Skeletal muscle cell (primary cell): ENCODE data around the gene DYNLT2B.
"Not testable (repeated sequence)": the region's sequence is repeated elsewhere in the genome, so short reads cannot be mapped to it uniquely, and the experiment has no call there.

Source experiments
- DNase-seq: peaks from one replicate; pipeline ENCODE4 v3.0.0-alpha.2; 2010; ENCODE audit warnings: low read depth
- H3K4me3 ChIP-seq: 2 replicates; pipeline ENCODE4 v1.5.1; 2011; ENCODE audit warnings: low read depth, mild to moderate bottlenecking, control low read depth, low read length, moderate library complexity

Gene DYNLT2B

DNA sequence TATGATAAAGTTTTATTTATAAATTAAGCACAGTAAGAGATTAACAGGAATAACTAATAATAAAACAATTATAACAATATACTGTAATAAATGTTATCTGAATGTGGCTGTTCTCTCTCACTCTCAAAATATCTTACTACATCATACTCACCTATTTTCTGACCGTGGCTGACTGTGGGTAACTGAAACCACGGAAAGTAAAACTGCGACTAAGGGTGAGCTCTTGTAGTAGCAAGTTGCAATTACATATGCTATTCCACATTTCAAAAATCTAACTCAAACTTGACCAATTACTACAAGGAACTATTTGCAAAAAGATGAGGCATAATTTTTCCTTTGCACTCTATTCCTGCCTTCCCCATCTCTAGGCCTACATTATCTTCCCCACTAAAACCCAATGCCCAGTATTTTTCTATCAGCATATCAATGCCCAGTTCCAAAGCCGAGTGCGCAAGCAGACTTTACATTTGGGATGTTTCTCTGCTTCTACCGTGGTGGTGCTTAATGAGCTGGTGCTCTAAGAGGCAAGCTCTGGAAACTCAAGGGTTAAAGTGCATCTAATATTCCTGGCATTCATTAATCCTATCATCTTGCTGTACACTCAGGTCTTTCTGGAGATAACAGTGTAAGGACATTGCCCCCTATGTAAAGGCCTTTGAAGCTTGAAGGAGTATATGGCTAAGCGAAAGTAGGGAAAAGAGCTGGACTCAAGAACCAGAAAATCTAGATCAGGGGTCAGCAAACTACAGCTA is 37.2 kb downstream of the DYNLT2B start:
- no peak overlapping the region for H3K4me3 ChIP-seq
- DNase-seq: no peak

DNA sequence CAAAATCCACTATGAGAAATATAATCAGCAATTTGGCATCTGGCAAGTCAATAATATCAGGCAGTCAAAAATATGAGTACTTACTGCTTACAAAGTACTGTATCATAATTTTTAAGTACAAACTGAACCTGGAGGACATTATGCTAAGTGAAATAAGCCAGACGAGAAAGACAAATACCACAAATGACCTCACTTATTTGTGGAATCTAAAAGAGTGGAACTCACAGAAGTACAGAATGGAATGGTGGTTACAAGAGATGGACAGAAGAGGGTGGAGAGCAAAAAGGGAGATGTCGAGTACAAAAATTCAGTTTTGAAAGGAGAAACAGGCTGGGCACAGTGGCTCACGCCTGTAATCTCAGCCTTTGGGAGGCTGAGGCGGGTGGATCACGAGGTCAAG is 42.9 kb downstream of the DYNLT2B start:
- no peak for DNase-seq
- no peak overlapping the region for H3K4me3 ChIP-seq

DNA sequence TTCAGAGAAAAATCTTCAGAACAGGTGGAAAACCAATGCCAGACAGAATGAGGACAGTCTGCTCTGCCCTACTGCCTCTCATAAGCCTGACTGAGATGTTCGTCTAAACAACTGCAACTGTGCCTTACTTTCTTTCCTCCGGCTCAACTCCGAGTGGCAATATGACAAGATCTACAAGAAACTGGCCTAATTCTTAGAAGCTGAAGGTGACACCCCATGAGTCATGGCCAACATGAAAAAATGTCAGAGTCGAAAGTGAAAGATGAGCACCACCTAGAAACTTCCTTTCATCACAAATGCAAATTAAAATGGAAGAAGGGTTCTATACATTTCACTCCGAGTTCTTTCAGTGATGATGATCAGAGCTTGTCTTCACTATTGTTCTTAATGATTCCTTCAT is 43.5 kb downstream of the DYNLT2B start:
- H3K4me3 ChIP-seq: no peak overlapping the region
- DNase-seq: no peak

DNA sequence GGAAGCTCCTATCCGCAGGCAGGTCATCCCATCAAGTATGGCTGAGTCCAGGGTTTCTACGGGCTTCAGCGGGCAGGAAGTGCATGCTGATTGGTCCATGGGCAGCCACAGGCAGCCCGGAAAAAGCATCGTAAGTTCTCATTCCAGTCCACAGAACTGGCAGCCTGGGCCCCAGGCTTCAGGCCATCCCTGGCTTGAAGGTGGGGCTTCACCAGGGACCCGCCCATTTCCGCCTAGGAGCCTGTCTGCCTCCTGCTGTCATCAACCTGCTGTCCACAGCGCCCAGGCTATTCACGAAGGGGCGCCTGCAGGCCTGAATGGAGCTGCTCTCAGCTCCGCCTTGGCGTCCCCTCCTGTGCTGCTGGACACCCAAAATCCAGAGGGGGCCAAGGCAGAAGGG is 44.4 kb downstream of the DYNLT2B start:
- DNase-seq: no peak
- H3K4me3 ChIP-seq: no peak overlapping the region

DNA sequence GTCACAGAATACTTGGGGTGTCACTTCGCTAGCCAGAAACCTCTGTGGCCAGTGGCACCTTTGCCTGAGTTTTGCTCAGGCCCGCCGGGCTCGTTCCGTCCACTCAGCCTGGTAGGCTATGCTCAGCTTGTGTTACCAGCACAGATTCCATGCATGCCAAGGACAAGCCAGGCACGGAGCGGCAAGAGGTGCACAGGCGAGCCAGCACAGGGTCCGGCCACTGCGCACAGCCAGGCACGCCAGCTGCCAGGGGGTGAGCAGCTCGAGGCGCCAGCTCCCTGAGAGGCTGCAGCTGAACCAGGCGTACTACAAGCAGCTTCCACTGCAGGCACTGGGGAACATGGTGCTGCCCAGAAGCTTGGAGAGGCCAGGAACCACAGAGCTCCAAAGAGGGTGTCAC is 45.2 kb downstream of the DYNLT2B start:
- no peak for DNase-seq
- no peak overlapping the region for H3K4me3 ChIP-seq

DNA sequence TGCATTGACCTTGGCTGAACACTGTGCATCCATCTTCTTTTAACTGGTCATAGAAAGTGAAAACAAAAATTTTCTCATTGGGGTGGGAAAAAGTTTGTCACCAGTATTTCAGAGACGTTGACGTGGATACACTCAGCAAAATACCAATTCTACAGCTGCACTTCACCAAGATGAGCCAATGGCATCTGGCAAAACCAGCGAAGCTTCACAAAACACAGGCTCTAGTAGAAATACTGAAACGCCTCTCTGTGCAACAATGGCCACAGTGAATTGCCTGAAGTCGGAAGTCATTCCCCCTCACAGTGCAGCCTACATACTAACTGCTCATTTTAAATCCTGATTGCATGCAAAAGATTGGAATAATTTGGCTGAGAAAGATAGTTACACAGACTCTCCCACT is 47.5 kb downstream of the DYNLT2B start:
- no peak for DNase-seq
- no peak overlapping the region for H3K4me3 ChIP-seq

DNA sequence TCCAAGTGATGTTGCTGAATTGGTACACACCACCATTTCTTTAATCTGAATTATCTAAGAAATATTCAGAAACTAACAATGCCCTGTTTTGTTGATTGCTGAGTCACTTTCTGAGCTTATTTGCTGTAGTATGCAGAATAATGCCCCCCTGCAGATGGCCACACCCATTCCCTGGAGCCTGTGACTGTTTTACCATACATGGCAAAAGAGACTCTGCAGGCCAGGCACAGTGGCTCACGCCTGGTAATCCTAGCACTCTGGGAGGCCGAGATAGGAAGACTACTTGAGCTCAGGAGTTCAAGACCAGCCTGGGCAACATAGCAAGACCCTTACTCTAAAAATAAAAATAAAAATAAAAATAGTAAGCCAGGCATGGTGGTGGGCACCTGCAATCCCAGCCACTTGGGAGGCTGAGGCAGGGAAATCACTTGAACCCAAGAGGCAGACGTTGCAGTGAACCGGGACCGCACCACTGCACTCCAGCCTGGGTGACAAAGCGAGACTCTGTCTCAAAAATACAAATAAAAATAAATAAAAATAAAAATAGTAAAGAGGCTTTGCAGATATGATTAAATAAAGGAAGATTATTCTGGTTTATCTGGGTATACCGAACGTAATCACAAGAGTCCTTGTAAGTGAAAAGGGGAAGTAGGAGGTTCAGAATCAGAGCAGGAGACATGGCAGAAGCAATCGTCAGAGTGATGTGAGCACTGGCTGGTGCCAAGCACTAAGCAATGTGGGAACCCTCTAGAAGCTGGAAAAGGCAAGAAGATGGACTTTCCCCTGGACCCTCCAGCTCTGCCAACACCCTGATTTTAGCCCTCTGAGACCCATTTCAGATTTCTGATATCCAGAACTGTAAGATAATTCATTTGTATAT is 49.5 kb downstream of the DYNLT2B start:
- DNase-seq: no peak

DNA sequence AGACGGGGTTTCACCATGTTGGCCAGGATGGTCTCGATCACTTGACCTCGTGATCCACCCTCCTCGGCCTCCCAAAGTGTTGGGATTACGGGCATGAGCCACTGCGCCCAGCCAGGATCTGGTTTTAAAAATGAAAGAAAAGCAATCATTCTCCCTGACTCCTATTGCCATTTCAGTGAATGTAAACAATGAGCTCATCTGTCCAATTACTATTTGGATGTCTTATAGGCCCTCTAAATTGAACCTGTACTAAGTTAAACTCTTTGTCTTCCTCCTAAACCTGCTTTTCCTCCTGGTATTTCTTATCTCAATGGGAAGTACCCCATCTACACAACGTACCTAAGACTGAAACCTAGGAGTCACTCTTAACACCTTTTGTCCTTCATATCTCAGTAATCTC is 54.2 kb downstream of the DYNLT2B start:
- DNase-seq: no peak
- no peak overlapping the region for H3K4me3 ChIP-seq

More for the DNA sequence above, 49.5 kb downstream of the DYNLT2B start:
- no peak overlapping the region for H3K4me3 ChIP-seq

DNA sequence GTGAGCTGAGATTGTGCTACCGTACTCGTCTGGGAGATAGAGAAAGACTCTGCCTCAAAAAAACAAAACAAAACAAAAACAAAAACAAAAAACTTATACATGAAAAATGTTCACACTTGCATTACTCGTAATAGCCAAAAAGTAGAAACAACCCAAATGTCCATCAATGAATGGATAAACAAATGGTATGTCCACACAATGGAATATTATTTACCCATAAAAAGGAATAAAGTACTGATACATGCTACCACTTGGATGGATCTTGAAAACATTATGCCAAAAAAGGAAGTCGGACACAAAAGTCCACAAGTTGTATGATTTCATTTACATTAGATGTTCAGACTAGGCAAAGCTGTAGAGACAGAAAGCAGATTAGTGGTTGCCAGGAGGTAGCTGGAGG is 57.3 kb downstream of the DYNLT2B start:
- H3K4me3 ChIP-seq: no peak overlapping the region
- DNase-seq: no peak

DNA sequence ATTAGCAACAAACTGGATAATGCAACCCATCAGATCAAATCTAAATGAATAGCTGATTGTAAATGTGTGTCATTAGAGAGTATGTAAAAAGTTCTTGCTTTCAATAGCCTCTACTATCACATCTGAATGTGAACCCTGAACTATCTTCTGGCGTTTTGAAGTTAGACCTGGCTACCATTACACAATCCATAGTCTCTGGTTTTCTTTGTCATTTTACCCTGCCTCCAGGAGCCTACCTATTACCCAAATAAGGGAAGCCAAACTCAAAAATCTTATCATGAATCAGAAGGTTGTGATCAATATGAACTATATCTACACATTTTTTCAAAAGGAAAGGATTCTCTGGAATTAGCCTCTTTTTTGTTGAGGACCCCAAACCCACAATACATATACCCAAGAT is 62.3 kb downstream of the DYNLT2B start:
- no peak overlapping the region for H3K4me3 ChIP-seq
- no peak for DNase-seq

DNA sequence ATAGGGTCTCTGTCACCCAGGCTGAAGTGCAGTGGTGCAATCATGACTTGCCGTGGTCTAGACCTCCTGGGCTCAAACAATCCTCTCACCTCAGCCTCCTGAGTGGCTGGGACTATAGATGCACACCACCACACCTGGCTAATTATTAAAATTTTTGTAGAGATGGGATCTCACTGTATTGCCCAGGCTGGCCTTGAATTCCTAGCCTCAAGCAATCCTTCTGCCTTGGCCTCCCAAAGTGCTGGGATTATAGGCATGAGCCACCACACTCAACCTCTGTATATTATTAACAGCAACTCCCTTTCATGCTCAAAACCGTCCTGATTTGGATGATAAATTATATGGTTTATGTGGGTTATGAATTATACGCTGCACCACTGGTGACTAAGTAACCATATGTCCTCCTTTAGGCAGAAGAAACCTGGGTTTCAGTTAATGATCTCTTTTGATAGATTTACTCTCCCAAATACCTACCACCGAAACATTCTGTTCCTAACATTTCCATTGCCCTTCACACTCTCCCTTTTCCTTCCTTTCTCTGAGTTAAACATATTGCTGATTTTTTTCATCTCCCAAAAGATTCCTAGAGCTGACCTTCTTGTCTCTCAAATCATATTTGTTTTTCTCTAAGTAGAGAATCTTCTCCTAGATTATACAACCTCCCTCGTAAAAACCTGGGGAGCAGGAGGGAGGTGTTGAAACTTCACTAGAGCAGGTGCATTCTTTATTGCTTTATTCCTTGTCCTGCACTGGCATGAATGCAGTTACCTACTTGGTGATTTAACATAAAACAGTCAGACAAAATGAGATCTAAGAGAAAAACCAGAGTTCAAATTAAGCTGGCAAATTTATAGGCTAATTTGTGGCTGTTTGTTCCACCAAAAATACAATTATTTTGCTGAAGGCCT is 63.4 kb downstream of the DYNLT2B start:
- no peak for DNase-seq

DNA sequence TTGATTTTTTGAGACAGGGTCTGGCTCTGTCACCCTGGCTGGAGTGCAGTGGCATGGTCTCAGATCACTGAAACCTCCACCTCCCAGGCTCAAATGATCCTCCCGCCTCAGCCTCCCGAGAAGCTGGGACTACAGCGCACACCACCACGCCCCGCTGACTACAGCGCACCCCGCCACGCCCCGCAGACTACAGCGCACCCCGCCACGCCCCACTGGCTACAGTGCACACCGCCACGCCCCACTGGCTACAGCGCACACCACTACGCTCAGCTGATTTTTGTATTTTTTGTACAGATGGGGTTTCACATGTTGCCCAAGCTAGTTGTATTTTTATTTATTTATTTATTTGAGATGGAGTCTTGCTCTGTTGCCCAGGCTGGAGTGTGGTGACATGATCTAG is 66.1 kb downstream of the DYNLT2B start:
- no peak for DNase-seq
- H3K4me3 ChIP-seq: no peak overlapping the region

More for the DNA sequence above, 63.4 kb downstream of the DYNLT2B start:
- H3K4me3 ChIP-seq: no peak overlapping the region

DNA sequence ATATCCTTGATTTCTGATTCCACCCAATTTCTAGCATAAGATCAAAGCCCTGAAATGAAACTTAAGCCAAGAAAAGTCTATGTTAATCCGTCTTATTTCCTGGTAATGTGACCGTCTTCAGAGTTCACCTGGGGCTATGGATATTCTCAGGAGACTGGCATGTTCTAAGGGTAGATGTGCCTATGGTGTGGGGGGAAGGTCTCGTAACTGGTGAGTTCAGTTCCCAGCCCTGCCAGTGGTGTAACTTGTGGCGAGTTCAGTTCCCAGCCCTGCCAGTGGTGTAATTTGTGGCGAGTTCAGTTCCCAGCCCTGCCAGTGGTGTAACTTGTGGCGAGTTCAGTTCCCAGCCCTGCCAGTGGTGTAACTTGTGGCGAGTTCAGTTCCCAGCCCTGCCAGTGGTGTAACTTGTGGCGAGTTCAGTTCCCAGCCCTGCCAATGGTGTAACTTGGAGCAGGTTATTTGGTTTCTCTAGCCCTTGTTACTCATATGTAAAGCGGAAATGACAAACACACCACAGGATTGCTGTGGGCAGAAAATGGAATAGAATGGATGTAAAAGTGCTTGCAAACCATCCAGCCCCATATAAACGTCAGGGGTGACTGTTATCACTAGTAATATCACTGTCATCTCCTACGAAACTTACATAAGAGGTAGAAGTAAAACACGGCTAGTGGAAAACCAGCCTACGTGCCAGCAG is 71.3 kb downstream of the DYNLT2B start:
- H3K4me3 ChIP-seq: no peak overlapping the region
- no peak for DNase-seq

DNA sequence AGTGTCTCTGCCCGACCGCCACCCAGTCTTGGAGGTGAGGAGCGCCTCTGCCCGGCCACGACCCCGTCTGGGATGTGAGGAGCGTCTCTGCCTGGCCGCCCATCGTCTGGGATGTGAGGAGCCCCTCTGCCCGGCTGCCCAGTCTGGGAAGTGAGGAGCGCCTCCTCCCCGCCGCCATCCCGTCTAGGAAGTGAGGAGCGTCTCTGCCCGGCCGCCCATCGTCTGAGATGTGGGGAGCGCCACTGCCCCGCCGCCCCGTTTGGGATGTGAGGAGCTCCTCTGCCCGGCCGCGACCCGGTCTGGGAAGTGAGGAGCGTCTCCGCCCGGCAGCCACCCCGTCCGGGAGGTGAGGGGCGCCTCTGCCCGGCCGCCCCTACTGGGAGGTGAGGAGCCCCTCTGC is 73.9 kb downstream of the DYNLT2B start:
- H3K4me3 ChIP-seq, DNase-seq: not testable (repeated sequence)

DNA sequence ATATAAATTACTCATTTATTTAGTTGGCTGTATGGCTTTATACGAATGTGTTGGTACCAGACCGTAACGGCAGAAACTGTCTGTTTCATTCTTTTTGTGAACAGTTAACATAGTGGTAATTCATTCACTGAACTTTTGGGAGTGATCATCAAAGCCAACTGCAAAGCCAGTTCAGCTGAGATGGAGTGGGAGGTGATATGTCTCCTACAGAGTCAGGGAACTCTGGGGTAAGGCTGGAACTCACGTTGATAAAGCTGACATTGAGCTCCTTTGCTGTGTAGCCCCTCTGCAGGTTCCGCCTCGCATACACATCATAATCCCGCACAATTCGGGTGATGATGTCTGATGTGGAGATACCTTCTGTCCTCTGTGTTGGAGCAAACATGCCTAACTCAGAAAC is 76.3 kb downstream of the DYNLT2B start:
- H3K4me3 ChIP-seq: no peak overlapping the region
- no peak for DNase-seq
